DND-41 (cell line): ENCODE data around the gene IFT80.

Experiments used
- ATAC-seq: fragments of 200-7000 bp; cut with Tn5 transposase; 3 replicates; pipeline ENCODE4 v1.9.1; 2021; ENCODE audit warnings: low read depth; ENCODE audit not compliant: insufficient read depth
- DNase-seq: peaks from one replicate; pipeline ENCODE4 v3.0.0-alpha.2; 2020
- H2AFZ ChIP-seq: 2 replicates; pipeline ENCODE4 v1.6.0; 2012; ENCODE audit warnings: low read depth, low read length
- H3K27ac ChIP-seq: 2 replicates; pipeline ENCODE4 v1.5.1; 2012; ENCODE audit warnings: low read length, inconsistent platforms
- H3K27me3 ChIP-seq: fragments of 200-600 bp; sonication (generic); 2 replicates; pipeline ENCODE4 v1.6.0; 2012; ENCODE audit warnings: low read length, mild to moderate bottlenecking, inconsistent platforms; ENCODE audit not compliant: insufficient read depth, poor library complexity
- H3K36me3 ChIP-seq: 2 replicates; pipeline ENCODE4 v1.5.1; 2012; ENCODE audit warnings: low read length, inconsistent platforms; ENCODE audit not compliant: insufficient read depth
- H3K4me1 ChIP-seq: 2 replicates; pipeline ENCODE4 v1.5.1; 2012; ENCODE audit warnings: mild to moderate bottlenecking, low read length; ENCODE audit not compliant: insufficient read depth
- H3K4me2 ChIP-seq: 2 replicates; pipeline ENCODE4 v1.6.0; 2012; ENCODE audit warnings: mild to moderate bottlenecking, moderate library complexity, low read length, inconsistent platforms; ENCODE audit not compliant: insufficient read depth
- H3K4me3 ChIP-seq, 2 experiments: fragments of 200-600 bp in 1 of 2; shearing (Covaris generic) in 1 of 2; 2 replicates each; pipeline ENCODE4 v1.5.1; 2012 to 2016; ENCODE audit warnings: inconsistent platforms in 2 of 2, low read length in 2 of 2, mild to moderate bottlenecking in 2 of 2, low read depth in 1 of 2, moderate library complexity in 1 of 2
- H3K79me2 ChIP-seq: 2 replicates; pipeline ENCODE4 v1.6.0; 2012; ENCODE audit warnings: low read length, inconsistent platforms; ENCODE audit not compliant: insufficient read depth
- H3K9ac ChIP-seq: 2 replicates; pipeline ENCODE4 v1.6.0; 2012; ENCODE audit warnings: low read depth, mild to moderate bottlenecking, inconsistent platforms, low read length, moderate library complexity
- H3K9me3 ChIP-seq: 2 replicates; pipeline ENCODE4 v1.5.1; 2012; ENCODE audit warnings: low read length, moderate library complexity, mild to moderate bottlenecking, inconsistent platforms; ENCODE audit not compliant: insufficient read depth, severe bottlenecking
- H4K20me1 ChIP-seq: 2 replicates; pipeline ENCODE4 v1.6.0; 2012; ENCODE audit warnings: low read length; ENCODE audit not compliant: insufficient read depth
- CTCF ChIP-seq: IDR thresholded peaks from 2 replicates; pipeline ENCODE4 v1.5.1; 2012; ENCODE audit warnings: borderline replicate concordance, low read length, moderate library complexity, mild to moderate bottlenecking; ENCODE audit not compliant: poor library complexity, severe bottlenecking; ENCODE audit errors: extremely low read depth
- EZH2 ChIP-seq: IDR thresholded peaks from 3 replicates; pipeline ENCODE4 v1.6.1; 2012; ENCODE audit warnings: borderline replicate concordance, low read depth, mild to moderate bottlenecking, moderate library complexity, low read length, inconsistent platforms; ENCODE audit not compliant: severe bottlenecking

Gene IFT80

GRCh38 chr3:160278210-160278609 is 120.8 kb downstream of the IFT80 start:
- Histone ChIP-seq H3K4me1 (no peaks in the 10 kb centered on the region), H3K27me3 (no peaks in the 10 kb centered on the region), H3K27ac (no peak overlapping the region), H2AFZ (no peak overlapping the region), H3K4me3 (no peak overlapping the region), H4K20me1 (no peaks in the 10 kb centered on the region), H3K79me2 (no peaks in the 10 kb centered on the region), H3K36me3 (peaks cover 21% of the 10 kb centered on the region; the same call in 1 of the 2 replicates), H3K9me3 (no peaks in the 10 kb centered on the region), H3K4me2 (no peak overlapping the region), H3K9ac (no peak overlapping the region)
- no peak for ATAC-seq
- no peak for DNase-seq
- TF ChIP-seq CTCF: no peak
- TF ChIP-seq EZH2: no peak

- TF ChIP-seq EZH2 (no peak), CTCF (no peak)
- H3K79me2 ChIP-seq: no peaks in the 10 kb centered on the region
- no peak overlapping the region for H3K27ac ChIP-seq
These were observed 133.9 kb downstream of the IFT80 start for GRCh38 chr3:160265088-160265487.

GRCh38 chr3:160260587-160261270 is 138.3 kb downstream of the IFT80 start:
- Histone ChIP-seq H3K9ac (no peak overlapping the region), H3K27me3 (no peaks in the 10 kb centered on the region), H3K4me3 (no peak overlapping the region), H3K4me2 (no peak overlapping the region), H3K9me3 (no peaks in the 10 kb centered on the region), H3K27ac (no peak overlapping the region), H3K36me3 (peaks cover 5% of the 10 kb centered on the region; the same call in 1 of the 2 replicates), H3K79me2 (no peaks in the 10 kb centered on the region), H3K4me1 (no peaks in the 10 kb centered on the region), H2AFZ (no peak overlapping the region), H4K20me1 (no peaks in the 10 kb centered on the region)
- no peak for TF ChIP-seq CTCF
- TF ChIP-seq EZH2: no peak
- ATAC-seq (no peak), DNase-seq (no peak)

More at GRCh38 chr3:160265088-160265487, 133.9 kb downstream of the IFT80 start:
- H3K36me3 ChIP-seq: peaks cover 6% of the 10 kb centered on the region; the same call in 1 of the 2 replicates
- H3K9ac ChIP-seq: no peak overlapping the region
- no peaks in the 10 kb centered on the region for H4K20me1 ChIP-seq
- H3K9me3 ChIP-seq: no peaks in the 10 kb centered on the region
- no peak overlapping the region for H3K4me2 ChIP-seq
- no peaks in the 10 kb centered on the region for H3K4me1 ChIP-seq
- DNase-seq: no peak
- H3K4me3 ChIP-seq: no peak overlapping the region
- no peak overlapping the region for H2AFZ ChIP-seq
- no peaks in the 10 kb centered on the region for H3K27me3 ChIP-seq
- no peak for ATAC-seq
